Stimulated activated CD8-positive, alpha-beta memory T cell treated with anti-CD3 and anti-CD28 coated beads, Interleukin-15, amount 100 ng/mL, for 1 hour (primary cell): ENCODE data around the gene KCNQ1.

Experiments
- DNase-seq: peaks from one replicate; pipeline ENCODE4 v3.0.0-alpha.2; 2020; ENCODE audit warnings: low read depth

KCNQ1 gene

DNA sequence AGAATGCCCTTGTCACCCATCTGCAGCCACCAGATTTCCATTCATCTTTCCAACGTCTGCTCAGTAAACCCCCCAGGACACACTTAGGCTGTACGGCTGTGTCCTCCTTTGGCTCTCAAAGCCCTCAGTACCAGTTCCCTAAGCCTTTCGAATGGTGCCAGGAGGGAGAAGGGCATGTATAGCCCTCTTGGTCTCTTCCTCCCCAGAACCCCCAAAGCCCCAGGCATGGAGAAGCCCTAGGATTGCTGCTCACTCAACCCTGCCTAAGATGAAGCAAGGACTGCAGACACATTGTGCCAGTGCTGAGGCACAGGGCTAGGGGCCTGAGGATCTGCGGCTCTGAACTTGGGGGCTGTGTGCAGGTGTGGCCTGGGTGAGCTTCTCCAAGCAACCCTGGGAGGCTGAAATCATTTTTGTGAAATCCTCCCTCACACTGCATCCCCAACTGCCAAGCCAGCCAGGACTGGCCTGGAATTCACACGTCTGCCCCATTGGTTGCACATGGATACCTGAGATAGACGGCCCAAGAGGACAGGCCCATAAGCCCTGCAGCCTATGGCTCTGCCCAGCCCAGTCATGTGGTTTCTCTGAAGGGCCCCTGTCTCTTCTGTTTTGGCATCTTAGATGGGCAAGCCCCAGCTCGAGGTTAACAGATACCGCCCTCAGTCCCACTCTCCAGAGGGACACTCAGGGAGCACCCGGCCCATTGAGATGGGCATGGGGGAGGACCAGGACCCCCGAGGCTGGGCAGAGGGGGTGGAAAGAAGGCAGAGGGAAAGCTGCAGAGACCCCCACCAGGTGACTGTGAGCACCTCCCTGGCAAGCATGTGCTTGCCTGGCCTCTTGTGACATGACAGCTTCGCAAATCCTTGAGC lies 221.0 kb downstream of the KCNQ1 start:
- no peak for DNase-seq

DNA sequence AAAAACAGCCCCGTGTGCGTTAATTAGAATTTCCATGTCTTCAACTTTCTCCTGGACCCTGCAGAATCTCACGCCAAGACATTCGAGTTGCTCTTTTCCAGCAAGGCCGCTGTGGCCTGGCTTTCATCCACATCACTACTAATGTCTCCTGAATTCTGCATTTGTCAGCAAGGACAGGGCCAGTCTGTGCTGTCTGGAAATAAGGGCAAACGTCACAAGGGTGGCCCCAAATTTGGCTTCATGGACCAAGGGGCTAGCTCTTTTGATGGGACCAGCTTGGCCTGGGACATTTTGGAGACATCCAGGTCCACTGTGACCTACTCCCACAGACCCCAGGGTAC lies 221.6 kb downstream of the KCNQ1 start:
- DNase-seq = no peak

DNA sequence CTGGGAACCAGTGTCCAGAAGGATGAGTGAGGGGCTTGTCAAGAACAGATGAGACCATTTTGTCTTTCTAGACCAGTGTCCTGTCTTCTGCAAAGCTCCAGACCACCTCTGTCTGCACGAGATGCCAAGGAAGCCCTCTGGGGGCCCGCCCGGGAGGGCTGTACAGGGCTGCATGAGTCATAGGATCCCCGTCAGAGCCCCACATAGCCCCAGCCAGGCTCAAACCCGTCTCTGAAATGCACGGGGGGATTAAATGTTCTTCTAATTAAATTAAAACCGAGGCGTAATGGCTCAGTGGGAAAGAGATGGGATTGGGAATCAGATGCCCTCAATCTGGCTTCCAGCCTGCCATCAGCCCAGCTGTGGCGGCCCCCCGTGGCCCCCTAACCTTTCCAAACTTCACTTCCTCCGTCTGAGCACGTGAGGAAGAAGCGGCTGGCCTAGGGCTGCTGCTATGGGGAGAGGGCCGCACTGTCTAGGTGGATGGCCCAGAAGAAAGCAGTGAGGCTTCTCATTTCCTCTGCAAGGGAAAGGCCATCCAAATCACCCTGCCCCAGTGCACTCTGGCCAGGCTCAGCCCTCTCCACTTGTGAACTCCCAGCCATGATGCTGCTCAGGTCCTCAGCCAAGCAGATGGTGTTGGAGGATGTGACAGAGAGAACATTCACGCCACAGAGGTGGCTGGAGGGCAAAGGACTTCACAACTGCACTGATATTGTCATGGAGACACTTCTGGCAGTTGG lies 222.2 kb downstream of the KCNQ1 start:
- DNase-seq = no peak

DNA sequence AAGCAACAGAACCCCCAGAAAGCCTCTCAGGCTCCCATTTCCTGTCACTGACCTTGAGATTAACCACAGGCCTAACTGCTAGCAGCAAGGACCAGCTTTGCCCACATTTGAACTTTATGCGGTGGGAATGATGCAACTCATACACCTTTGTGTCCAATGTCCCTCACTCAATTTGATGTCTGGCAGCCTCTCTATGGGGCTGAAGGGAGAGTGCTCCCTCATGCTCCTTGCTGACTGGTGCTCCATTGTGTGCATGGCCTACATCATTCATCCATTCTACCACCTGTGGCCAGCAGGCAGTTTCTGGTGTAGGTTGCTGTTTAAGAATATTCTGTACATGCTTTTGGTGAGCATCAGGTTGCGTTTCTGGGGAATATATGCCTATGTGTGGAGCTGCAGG lies 223.1 kb downstream of the KCNQ1 start:
- no peak for DNase-seq

DNA sequence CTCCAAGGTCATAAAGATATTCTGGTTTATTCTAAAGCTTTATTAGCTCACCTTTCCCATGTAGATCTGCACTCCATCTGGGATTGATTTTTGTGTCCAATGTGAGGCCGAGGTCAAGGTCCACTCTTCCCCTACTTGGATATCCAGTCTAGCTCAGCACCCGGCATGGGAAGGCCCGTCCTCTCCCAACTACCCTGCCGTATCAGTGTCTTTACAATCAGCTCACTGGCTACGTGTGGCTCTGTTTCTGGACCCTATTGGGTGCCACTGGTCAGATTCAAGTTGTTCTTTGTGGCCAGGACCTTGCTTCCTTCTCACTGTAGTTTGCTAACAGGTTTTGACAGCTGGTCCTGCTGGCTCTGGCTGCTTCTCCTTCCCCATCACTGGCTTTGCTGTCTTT lies 224.1 kb downstream of the KCNQ1 start:
- no peak for DNase-seq

DNA sequence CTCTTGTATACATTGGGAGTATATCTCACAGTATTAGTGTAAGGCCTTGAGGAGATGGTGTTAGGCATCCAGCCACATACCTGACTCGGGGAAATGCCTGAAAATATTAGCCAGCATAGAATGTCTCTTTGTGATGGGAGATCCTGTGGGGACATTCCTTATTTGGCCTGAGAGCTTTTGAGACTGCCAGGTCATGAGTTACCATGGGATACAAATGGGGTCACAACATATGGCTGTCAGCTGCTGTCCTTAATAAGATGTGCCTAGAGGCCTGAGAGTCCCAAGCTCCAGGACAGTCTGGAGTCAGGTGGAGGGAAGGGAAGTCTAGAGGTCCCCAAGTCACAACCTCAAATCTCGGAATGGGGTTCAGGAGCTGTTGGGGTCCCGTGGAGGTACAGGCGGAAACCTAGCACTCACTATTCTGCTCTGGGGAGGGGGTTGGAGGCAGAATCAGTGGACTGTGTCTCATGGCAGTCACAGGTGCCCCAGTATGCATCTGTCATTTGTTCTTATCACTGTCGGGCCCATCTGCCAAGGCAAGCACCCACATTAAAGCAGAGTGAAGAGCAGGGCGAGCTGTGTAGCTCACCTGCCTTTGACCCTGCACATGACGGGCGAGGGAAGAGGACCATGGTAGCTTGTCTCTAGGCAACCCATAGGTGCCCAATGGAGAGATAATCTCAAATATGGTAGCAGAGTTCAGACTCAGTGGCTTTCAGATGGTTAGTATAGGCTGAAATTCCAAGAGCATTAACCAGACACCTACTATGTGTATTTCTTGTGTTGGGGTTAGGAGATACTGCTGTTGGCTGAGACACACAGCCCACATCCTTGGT lies 225.0 kb downstream of the KCNQ1 start:
- DNase-seq = no peak

DNA sequence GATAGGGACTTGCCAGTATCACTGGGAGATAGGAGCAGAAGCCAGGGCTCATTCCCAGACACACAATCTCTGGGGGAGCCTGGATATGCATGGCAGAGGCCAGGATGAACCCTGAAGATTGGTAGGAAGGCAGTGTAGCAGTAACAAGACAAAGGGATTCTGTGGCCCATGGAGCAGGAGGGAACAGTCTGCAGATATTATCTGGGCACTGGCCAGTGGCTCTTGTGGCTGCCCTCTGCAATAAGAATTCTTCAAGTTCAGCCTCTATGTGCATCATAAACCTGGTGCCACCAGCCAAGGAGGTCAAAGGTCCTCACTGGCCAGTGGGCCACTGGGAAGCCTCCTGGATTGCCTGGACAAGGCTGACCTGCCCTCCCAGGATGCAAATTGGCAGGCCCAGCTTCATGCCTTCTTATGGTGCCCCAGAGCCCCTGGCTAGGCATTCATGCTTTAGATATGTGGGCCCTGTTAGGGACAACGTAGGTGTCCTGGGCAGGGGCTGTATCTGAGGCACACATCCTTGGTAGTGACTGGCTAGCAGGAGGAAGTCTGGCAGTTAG lies 225.8 kb downstream of the KCNQ1 start:
- DNase-seq = no peak

DNA sequence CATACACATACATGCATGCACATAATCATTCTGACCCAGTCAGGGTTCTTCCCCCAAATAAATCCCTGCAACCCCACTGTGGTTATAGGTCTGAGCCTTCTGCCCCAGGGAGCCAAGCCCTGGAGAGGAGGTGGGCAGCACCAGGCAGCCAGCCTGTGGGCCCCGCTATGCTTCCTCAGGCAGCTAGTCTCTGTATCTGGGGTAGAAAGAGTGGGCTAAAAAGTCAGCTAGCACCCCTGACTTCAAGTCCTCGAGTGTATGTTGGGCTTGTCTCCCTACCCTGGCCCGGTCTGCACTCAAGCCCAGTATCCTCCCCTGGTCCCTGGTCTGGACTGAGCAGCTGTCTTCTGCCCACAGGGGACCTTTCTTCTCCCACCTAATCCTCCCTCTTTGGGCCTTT lies 226.9 kb downstream of the KCNQ1 start:
- DNase-seq = no peak

DNA sequence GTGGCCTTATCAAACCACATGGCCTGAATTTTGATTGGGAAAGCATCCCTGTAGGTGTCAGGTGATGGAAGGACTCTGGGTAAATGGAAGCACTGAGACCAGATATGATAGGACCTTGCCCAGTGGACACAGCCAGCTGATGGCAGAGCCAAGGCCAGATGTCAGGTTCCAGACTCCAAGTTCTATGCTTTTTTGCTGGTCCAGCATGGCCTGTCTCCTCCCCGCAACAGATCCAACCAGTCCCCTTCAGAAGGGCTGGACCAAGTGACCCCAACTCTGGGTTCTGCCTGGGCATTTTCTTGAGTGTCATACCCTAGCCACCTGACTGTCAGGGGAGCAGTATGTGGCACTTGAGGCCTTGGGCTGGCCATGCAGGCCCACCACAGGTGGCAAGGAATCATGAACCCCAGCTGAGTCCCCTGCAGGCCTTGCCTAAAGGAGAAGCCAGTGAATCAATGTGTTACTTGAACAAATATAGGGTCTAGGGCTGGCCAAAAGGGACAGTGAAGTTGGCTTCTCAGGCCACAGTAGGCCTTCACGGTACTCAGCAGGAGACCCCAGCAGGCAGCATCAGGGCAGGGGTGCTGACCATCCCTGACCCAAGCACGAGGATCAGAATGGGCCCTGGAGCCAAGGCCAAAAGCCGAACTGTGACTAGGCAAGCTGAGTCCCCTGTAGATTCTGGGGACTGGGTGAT lies 227.9 kb downstream of the KCNQ1 start:
- no peak for DNase-seq

DNA sequence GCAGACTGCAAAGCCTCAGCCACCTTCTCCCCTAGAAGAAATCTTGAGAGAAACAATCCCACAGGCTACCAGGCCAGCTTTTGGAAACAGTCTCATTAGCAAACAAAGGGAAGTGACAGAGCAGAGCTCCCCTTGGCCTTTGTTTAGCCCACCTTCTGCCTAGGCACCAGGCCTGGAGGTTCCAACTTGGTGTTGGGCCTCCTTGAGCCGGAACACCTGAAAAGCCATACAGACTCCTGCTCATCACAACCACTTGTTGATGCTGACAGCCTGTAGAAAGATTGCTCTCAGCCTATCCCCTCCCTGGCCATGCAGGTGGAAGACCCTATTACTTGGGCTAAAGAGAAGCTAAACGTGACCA lies 228.4 kb downstream of the KCNQ1 start:
- no peak for DNase-seq

DNA sequence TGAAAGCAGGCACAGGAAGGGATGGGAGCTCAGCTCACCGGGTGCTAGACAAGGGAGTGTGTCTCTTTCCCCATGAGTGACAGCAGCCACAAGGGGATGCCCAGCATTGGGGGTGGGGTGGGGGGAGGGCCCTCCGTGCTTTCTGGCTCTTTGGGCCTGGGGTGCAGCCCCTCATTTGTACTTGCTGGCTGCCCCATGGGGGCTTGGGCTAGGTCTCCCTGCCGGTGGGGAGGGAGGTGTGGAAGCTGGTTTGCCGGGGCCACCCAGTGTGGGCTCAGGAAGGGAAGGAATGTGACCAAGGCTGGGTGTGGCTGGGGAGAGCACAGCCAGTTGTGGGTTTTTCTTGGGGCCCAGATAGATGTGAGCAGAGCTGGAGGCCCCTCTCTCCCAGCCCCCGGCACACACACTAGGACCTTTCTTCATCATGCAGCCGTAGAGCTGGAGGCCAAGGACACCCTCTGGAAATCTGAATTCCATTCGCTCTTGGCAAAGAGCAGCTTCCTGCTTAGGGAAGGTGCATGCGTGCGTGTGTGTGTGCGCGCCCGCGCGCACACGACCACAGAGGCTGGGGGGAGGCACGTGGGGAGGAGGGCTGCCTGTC lies 229.2 kb downstream of the KCNQ1 start:
- DNase-seq = no peak

DNA sequence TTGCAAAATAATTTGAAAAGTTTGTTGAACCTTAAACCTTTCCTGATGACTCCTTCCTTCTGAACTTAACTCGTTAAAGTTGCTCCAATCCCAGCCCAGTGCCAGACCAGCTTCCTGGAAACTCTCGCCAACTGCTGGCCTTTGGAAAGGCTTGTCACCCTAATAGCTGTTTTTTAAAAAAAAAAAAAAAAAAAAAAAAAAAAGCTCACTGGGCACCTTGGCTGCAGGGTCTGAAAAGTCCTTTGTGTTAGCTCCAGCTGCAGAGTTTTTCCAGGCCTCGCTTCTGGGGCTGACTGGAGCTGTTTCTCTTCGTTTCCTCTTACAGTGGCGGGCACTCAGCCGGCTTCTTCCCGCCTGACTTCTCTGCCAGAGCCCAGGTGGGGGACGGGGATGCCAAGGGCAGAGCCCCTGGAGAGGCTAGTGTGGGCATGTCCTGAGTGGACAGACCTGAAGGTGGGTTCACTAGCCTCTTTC lies 229.9 kb downstream of the KCNQ1 start:
- DNase-seq = no peak

DNA sequence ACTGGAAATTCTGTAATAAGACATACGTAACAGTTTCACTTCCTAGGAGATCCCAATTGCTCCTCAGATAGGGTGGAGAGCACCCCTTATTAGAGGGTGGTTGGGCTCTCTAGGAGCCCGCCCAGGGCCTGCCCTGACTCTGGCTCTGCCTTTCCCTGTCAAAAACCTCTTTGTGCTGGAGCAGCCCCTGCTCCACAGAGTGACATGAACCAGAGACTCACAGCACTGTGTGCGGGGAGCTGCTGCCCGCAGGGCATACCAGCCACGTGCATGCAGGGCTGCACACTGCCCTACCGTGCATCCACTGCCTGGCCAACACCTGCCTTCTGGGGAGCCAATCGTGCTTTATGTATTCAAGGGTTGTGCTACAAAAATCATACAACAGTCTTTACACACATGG lies 230.7 kb downstream of the KCNQ1 start:
- DNase-seq = no peak

DNA sequence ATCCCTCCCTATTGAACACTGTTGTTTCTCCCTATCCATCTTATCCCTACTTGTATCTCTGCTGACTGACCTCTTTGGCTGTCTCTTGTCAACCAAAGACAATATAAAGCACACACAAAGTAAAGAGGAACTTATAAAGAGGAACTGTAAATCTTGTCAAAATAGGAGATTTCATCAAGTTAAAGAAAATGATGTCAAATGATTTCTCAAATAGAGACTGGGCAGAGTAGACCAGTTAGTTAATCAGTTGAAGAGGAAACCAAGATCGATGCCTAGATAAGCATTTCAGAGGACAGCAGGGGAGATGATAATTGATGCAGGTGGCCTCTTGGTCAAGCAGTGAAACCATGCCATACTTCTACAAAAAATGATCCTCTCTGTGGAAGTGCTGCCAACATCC lies 232.3 kb downstream of the KCNQ1 start:
- DNase-seq = no peak

DNA sequence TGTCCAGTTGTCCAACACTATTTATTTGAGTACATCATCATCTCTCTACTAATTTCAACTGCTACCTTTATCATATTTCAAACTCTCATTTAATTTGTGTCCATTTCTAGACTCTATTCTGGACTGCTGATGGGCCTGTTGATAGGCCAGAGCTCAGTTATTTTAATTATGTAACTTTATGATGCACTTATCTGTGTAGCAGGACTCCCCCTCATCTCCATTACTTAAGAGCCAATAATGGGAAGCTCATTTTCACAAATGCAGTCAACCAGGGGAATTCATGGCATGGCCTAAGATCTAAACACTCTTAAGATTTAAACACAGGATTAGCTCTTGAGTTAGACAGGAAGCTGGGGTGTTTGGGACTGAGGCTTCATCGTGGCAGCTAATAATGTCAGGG lies 233.6 kb downstream of the KCNQ1 start:
- DNase-seq = no peak

DNA sequence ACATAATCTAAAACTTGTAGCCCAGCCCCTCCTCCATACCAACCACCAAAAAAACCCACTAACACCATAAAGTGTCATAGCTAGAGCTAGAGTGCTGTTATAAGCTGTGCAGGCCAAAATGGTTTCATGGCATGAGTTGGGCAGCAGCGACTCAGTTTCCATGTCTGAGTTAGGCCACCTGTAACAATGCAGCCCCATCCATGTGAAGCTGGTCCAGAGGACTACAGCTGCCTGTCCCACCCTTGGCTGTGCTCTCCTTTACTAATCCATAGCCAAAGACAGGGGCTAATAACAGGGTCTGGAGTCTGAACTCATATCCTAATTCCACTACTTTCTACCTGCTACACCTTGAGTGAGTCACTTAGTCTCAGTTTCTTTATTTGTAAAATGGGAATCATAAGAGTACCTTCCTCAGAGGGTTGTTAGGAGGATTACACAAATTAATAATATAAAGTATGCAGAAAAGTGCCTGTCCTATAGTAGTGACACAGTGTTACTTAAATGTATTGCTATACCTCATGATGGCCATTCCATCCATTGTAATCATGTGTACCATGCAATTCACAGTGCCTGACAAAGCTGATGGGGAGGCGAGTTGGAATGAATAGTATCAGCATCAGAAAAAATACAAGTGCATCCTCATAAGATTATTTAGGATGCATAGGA lies 234.3 kb downstream of the KCNQ1 start:
- no peak for DNase-seq

DNA sequence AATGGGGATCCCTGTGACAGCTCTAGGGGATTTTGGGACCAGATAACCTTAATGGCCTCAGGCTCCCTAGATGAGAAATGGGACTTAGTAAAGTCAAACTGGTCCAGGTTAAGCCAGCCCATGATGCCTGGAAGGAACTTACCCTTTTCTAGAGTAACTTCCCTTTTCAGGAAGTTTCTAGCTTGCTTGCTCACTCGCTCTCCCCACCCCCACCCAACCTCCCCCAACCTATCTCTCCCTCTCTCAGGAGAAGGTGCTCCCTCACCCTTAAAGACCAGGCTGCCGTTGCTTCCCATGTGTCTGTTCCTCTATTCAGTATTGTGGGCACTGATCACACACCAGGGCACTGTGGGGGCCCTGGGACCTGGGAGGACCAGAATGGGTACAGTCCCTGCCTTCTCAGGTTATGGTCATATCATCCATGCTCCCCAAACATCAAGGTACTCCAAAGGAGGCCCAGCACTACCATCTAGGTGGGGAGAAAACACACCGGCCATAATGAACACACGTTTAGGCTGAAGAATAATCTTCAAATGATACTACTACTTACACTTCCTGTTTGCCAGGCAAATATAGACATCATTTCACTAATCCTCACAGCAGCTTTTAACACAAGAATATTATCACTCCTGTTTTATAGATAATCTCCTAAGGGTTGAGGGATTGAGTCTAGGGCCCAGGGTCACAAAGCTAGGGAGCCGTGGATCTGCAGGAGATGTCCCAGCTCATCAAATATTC lies 236.8 kb downstream of the KCNQ1 start:
- no peak for DNase-seq

DNA sequence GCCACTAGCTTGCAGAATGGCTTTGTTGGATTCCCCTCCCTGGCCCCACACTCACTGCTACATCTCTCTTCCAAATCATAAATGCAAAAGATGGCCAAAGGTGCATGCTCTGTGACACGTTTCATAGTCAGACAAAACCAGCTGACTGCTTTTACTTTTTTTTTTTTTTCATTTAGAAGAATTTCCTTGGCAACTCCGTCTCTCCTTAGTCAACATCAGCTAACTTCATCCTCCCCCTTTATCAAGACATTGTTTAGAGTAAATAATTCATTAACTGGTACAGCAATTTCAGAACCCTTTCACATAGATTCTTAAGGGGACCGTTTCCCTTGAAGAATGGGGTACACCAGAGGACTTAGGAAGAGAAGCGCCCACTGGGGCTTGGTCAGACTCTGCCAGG lies 239.0 kb downstream of the KCNQ1 start:
- DNase-seq = no peak

DNA sequence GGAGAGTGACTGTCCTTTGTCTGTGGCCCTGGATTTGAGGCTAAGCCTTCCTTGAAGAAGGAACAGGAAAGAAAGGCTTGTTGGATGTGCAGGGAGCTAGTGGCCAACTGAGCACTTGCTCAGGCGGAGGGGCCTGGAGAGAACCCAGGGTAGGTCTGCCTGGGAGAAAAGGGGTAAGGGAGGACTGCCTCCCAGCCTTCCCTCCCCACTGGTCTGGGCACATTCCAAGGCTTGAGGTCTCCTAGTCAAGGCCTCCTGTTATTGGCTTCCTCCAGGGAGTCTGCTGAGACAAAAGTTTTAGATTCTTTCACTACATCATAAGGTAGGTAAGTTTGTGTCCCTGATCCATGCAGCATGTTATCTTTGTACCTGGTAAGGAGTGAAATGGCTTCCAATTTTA lies 239.8 kb downstream of the KCNQ1 start:
- no peak for DNase-seq

DNA sequence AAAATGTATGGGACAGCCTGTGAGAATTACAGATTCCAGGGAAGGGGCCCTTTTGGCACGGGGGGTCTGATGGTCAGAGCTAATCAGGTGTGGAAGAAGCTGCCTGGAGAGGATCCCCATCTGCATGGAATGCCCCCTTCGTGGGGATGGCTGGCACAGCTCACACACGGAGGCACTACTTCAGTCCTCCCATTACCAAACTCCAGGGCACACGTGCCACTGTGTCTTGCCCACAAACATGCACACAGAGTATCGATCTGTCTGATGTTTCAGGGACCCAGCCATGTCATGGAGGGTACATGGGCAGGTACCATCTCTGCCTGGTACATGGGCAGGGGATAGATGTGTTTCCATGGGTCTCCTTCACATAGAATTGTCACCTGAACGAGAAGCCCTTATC lies 240.2 kb downstream of the KCNQ1 start:
- no peak for DNase-seq
